Calu3 (cell line): ENCODE data around the gene GFPT2. TPM values are rescaled to one million over a fixed set of nuclear protein-coding genes. Genes with fewer than 3 reads are reported as not detected.

Experiments
- BruUV-seq: library from RNA; stranded (reverse); fragments of 400-500 nt; replicated peaks from 2 replicates; lab custom pipeline; 2021; lab: Mats Ljungman, UMichigan
- CTCF ChIA-PET: fragments of 300-600 bp; sonication (Branson Sonifier 250); formaldehyde crosslinking; loops from one replicate; lab custom pipeline; 2022; ENCODE audit warnings: antibody characterized with exemption; lab: Charles Lee
- DNase-seq: peaks from one replicate; pipeline ENCODE4 v3.0.0; 2022
- H3K27ac Mint-ChIP-seq: one replicate; pipeline ENCODE4 v1.8.0; 2022; ENCODE audit warnings: mixed read lengths; ENCODE audit not compliant: unreplicated experiment
- H3K27me3 Mint-ChIP-seq: one replicate; pipeline ENCODE4 v1.8.0; 2022; ENCODE audit warnings: mixed read lengths; ENCODE audit not compliant: unreplicated experiment
- H3K36me3 Mint-ChIP-seq: one replicate; pipeline ENCODE4 v1.8.0; 2022; ENCODE audit warnings: mild to moderate bottlenecking, moderate library complexity, mixed read lengths; ENCODE audit not compliant: insufficient read depth, unreplicated experiment
- H3K4me1 Mint-ChIP-seq: one replicate; pipeline ENCODE4 v1.8.0; 2022; ENCODE audit warnings: mild to moderate bottlenecking, low read depth, mixed read lengths; ENCODE audit not compliant: unreplicated experiment
- H3K4me3 Mint-ChIP-seq: one replicate; pipeline ENCODE4 v1.8.0; 2022; ENCODE audit warnings: mild to moderate bottlenecking, low read depth, moderate library complexity, mixed read lengths; ENCODE audit not compliant: unreplicated experiment
- H3K9me3 Mint-ChIP-seq: one replicate; pipeline ENCODE4 v1.8.0; 2022; ENCODE audit warnings: low read depth, mixed read lengths; ENCODE audit not compliant: unreplicated experiment
- intact Hi-C: fragments of 100-400 bp; cut with micrococcal nuclease; formaldehyde crosslinking; loops from one replicate; pipeline ENCODE4 v1.10.0; 2022; ENCODE audit not compliant: unreplicated experiment
- total RNA-seq: library from RNA; stranded (reverse); gene quantifications from 2 replicates; pipeline ENCODE4 v1.2.3, GENCODE V29; 2022
- TF ChIP-seq, protein P1 (sequence below): fragments of 200-600 bp; IDR thresholded peaks from one replicate; pipeline ENCODE4 v1.8.0; 2022; ENCODE audit warnings: antibody characterized with exemption; ENCODE audit not compliant: unreplicated experiment

GFPT2 gene
- total RNA-seq, 1 experiment from 2014 or later, result not detected

DNA sequence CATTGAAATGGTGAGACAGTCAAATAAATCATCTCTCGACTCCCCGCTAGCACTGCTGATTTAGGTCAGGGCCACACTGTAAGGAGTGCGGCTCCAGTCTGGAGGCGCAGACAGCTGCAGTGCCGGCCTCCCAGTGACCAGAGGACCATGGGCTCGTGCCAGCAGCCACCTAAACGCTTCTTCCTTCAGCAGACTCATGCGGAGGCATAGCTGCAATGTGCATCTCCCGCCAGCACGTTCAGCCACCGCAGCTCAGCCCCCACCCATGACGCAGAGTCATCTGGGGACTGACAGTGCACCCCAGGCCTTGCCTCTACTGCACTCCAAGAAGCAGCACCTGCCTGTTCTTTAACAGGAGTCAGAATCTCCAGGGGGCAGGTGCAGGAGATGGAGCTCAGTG lies 47.7 kb downstream of the GFPT2 start:
- no peaks in the 10 kb centered on the region for H3K9me3 Mint-ChIP-seq
- intact Hi-C loops, result no loop called here
- TF ChIP-seq, protein P1, sequence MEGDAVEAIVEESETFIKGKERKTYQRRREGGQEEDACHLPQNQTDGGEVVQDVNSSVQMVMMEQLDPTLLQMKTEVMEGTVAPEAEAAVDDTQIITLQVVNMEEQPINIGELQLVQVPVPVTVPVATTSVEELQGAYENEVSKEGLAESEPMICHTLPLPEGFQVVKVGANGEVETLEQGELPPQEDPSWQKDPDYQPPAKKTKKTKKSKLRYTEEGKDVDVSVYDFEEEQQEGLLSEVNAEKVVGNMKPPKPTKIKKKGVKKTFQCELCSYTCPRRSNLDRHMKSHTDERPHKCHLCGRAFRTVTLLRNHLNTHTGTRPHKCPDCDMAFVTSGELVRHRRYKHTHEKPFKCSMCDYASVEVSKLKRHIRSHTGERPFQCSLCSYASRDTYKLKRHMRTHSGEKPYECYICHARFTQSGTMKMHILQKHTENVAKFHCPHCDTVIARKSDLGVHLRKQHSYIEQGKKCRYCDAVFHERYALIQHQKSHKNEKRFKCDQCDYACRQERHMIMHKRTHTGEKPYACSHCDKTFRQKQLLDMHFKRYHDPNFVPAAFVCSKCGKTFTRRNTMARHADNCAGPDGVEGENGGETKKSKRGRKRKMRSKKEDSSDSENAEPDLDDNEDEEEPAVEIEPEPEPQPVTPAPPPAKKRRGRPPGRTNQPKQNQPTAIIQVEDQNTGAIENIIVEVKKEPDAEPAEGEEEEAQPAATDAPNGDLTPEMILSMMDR, result no peak
- CTCF ChIA-PET, result no interaction called here
- H3K27ac Mint-ChIP-seq, result no peak overlapping the region
- H3K27me3 Mint-ChIP-seq, result peaks cover 13% of the 10 kb centered on the region
- H3K4me3 Mint-ChIP-seq, result no peak overlapping the region
- no peaks in the 10 kb centered on the region for H3K36me3 Mint-ChIP-seq
- DNase-seq, result no peak
- BruUV-seq, result no TSS peak
- H3K4me1 Mint-ChIP-seq, result no peaks in the 10 kb centered on the region

DNA sequence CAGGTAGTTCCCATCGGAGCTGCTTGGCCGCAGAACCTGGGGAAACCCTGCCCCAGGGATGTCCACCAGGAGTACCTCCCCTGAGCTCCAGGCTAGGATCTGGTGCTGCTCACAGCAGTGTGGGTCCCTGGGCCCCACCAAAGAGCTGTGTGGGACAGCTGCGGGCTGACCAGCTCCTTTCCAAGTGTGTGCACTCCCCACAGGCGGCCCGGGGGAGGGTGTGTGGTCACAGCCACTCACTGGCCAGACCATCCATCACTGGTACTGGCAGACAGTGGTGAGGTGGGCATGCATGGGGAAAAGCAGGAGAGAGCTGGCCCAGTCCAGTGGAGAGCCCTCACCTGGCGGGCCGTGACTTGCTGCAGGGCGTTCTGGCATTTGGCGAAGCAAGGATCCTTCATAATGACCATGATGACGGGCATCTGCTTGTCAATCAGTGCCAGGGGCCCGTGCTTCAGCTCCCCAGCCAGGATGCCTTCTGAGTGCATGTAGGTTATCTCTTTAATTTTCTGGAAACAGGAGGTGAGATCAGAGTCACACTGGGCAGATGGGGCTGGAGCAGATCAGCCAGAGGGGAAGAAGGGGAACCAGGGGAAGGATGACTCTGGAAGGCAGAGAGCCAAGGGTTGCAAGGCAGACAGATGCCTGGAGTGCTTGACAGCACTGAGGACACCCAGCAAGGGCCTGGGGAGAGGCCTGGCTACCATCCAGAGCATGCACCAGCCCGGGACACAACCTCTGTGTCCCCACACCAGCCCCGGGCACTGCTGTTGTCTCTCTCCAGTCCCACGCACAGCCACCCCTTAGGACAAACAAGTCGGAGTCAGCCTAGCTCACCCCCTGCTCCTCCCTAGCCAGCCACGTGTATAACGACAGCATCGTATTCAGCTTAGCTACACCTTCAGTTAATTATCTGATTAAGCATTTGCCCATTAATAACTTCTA lies 48.4 kb downstream of the GFPT2 start:
- no peaks in the 10 kb centered on the region for H3K9me3 Mint-ChIP-seq
- no peak overlapping the region for H3K4me3 Mint-ChIP-seq
- DNase-seq, result no peak
- no TSS peak for BruUV-seq
- no peaks in the 10 kb centered on the region for H3K36me3 Mint-ChIP-seq
- intact Hi-C loops, result no loop called here
- H3K4me1 Mint-ChIP-seq, result no peaks in the 10 kb centered on the region
- peaks cover 21% of the 10 kb centered on the region for H3K27me3 Mint-ChIP-seq
- no peak overlapping the region for H3K27ac Mint-ChIP-seq
- TF ChIP-seq, protein P1, result no peak
- CTCF ChIA-PET, result interaction anchor here (0.6 kb wide), 2 partner anchors 12 to 44 kb away, joined by 3 to 5 read pairs; no protein-coding TSS in a partner anchor

DNA sequence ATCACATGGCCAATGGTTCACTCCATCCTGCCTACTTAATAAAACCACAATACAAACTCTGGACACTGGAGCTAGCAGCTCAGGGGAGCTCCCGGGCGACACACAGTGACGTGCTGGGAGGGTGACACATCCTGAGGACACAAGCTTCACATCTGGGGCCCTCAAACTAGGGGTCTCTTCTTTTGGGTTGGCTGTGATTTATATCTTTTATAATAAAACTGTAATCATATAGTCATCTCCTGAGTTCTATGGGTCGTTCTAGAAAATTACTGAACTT lies 49.2 kb downstream of the GFPT2 start:
- no peaks in the 10 kb centered on the region for H3K36me3 Mint-ChIP-seq
- intact Hi-C loops, result no loop called here
- CTCF ChIA-PET, result interaction anchor here (0.6 kb wide), 2 partner anchors 11 to 25 kb away, joined by 3 read pairs; no protein-coding TSS in a partner anchor

DNA sequence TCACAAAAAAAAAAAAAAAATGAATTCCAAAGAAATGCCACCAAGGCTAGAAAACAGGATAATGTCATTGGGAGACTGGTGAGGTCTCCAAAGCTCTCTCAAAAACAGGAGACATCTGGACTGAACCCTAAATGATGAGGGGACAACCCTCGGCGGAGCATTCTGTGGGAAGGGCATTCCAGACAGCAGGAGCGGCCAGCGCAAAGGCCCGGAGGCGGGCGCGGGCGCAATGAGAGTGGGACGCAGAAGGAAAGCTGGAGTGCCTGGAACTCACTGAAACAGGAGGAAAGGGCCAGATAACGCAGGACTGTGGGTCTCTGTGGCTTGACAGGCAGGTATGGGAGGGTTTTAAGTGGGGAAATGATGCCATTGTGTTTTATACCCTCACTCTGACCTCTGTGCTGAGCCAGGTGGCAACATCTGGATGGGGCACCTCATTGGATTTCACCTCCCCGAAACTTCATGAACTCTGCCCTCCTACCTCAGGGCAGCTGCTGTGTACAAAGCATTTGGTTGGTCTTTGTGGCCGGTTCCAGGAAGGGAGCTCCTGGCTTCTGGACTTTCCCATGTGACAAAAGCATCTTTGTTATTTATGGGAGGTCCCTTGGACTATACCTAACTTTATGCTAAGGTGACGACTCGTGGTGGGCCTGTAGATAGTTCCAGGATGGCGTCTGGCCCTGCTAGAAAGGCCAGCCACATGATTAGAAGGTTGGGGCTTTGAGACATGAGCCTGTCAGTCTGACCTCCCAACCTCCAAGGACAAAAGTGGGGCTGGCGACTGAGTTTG lies 49.7 kb downstream of the GFPT2 start:
- BruUV-seq, result no TSS peak
- Mint-ChIP-seq H3K27me3 (peaks cover 27% of the 10 kb centered on the region), H3K9me3 (no peaks in the 10 kb centered on the region), H3K4me1 (no peaks in the 10 kb centered on the region), H3K27ac (no peak overlapping the region), H3K4me3 (no peak overlapping the region), H3K36me3 (no peaks in the 10 kb centered on the region)
- CTCF ChIA-PET, result interaction anchor here (0.6 kb wide), 1 partner anchor 25 kb away, joined by 3 read pairs; no protein-coding TSS in a partner anchor
- intact Hi-C loops, result no loop called here
- TF ChIP-seq, protein P1, result no peak
- no peak for DNase-seq

More for the DNA sequence above, 49.2 kb downstream of the GFPT2 start:
- no TSS peak for BruUV-seq
- TF ChIP-seq, protein P1, result no peak
- Mint-ChIP-seq H3K27ac (no peak overlapping the region), H3K4me3 (no peak overlapping the region), H3K27me3 (peaks cover 27% of the 10 kb centered on the region), H3K9me3 (no peaks in the 10 kb centered on the region), H3K4me1 (no peaks in the 10 kb centered on the region)
- no peak for DNase-seq
